ENCODE results near the gene MRGPRF. TPM values are rescaled to one million over a fixed set of nuclear protein-coding genes. Genes with fewer than 3 reads are reported as not detected.

Gene MRGPRF
- total and polyA plus RNA-seq, 2 donors (not counting 1 experiment from before 2014, with no cell fraction given): not detected

DNA sequence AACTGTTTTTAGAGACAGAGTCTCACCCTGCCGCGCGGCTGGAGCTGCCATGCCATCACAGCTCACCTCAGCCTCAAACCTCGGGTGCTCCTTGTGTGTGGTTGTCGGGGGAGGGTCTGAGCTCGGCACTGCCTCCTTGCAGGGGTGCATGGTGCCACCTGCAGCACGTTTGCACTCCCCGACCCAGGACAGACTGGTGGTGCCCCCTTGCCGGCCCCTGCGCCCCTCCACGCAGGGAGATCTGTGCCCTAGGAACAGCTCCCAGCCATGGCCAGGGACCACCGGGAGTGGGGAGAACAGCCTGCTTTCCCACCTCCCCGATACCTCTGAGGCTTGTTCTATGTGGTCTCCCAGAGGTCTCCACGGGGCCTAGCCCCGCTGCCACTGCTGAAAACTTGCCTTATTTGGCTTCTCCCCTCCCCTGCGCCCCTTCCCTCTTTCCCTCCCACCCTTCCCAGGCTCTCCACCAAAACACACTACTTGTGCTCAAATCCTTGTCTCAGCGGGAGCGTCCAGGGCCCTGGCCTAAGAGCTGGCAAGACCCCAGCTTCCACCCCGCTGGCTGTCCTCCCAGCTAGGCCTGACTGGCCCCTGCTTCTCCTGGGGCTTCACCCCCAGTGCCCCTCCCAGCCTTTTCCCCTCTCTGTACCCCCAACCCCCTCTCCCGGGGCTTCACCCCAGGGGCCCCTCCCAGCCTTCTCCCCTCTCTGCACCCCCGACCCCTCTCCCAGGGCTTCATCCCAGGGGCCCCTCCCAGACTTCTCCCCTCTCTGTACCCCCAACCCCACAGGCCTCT lies 22.3 kb upstream of the MRGPRF start:
- Histone ChIP-seq H3K36me3 (replicated peaks in 1 of 2; ENCODE audit: control extremely low read depth in 1 of 2, control insufficient read depth in 1 of 2, extremely low read depth in 1 of 2, insufficient read depth in 2 of 2, low read length in 1 of 2) (no peaks in the 10 kb centered on the region), H3K27ac (ENCODE audit: low read length in 2 of 2) (no peak overlapping the region), H3K4me3 (ENCODE audit: control extremely low read depth in 1 of 5, extremely low read depth in 1 of 5, insufficient read depth in 1 of 5, low read depth in 2 of 5, low read length in 4 of 5) (no peak overlapping the region), H3K27me3 (replicated peaks in 1 of 4; ENCODE audit: control extremely low read depth in 1 of 4, control insufficient read depth in 3 of 4, insufficient read depth in 4 of 4, low read length in 3 of 4) (no peaks in the 10 kb centered on the region), H3K9ac (ENCODE audit: low read length) (no peak overlapping the region), H3K9me3 (ENCODE audit: control extremely low read depth in 1 of 3, control insufficient read depth in 2 of 3, insufficient read depth in 1 of 3, low read length in 2 of 3) (no peaks in the 10 kb centered on the region), H2AFZ (ENCODE audit: insufficient read depth, low read depth, low read length, poor library complexity, severe bottlenecking) (no peak overlapping the region), H3K4me1 (ENCODE audit: control insufficient read depth in 2 of 2, insufficient read depth in 2 of 2, low read length in 2 of 2) (no peaks in the 10 kb centered on the region), H3K79me2 (ENCODE audit: control insufficient read depth, insufficient read depth, low read length) (no peaks in the 10 kb centered on the region), H3K4me2 (replicated peaks; ENCODE audit: low read depth, low read length, poor library complexity, severe bottlenecking) (no peak overlapping the region), H4K20me1 (ENCODE audit: control insufficient read depth, insufficient read depth, low read length, poor library complexity, severe bottlenecking) (no peaks in the 10 kb centered on the region)
- DNase-seq (no peak), ATAC-seq (ENCODE audit: low read depth) (no peak)
- intact Hi-C loops (cut with micrococcal nuclease): no loop called here
- 86% methylated on average over 21 of the region's 21 CpGs for WGBS (ENCODE audit: insufficient coverage)
- POLR2A ChIA-PET: no interaction called here
- CTCF ChIA-PET: no interaction called here
- no peak for TF ChIP-seq EZH2 (IDR thresholded peaks at IDR 0.05; ENCODE audit: borderline replicate concordance, insufficient read depth, low read depth, low read length, poor library complexity, severe bottlenecking)
- TF ChIP-seq, protein P1, sequence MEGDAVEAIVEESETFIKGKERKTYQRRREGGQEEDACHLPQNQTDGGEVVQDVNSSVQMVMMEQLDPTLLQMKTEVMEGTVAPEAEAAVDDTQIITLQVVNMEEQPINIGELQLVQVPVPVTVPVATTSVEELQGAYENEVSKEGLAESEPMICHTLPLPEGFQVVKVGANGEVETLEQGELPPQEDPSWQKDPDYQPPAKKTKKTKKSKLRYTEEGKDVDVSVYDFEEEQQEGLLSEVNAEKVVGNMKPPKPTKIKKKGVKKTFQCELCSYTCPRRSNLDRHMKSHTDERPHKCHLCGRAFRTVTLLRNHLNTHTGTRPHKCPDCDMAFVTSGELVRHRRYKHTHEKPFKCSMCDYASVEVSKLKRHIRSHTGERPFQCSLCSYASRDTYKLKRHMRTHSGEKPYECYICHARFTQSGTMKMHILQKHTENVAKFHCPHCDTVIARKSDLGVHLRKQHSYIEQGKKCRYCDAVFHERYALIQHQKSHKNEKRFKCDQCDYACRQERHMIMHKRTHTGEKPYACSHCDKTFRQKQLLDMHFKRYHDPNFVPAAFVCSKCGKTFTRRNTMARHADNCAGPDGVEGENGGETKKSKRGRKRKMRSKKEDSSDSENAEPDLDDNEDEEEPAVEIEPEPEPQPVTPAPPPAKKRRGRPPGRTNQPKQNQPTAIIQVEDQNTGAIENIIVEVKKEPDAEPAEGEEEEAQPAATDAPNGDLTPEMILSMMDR (IDR thresholded peaks at IDR 0.05): no peak
- Mint-ChIP-seq H3K4me1 (no peaks in the 10 kb centered on the region), H3K9me3 (ENCODE audit: insufficient read depth) (no peaks in the 10 kb centered on the region), H3K4me3 (no peak overlapping the region), H3K27ac (no peak overlapping the region), H3K27me3 (peaks cover 13% of the 10 kb centered on the region)

- 90% methylated on average over 20 of the region's 22 CpGs for WGBS (ENCODE audit: insufficient coverage)
- intact Hi-C loops (cut with micrococcal nuclease): no loop called here
- Mint-ChIP-seq H3K27me3 (peaks cover 13% of the 10 kb centered on the region), H3K27ac (no peak overlapping the region), H3K4me1 (no peaks in the 10 kb centered on the region), H3K4me3 (no peak overlapping the region), H3K9me3 (ENCODE audit: insufficient read depth) (no peaks in the 10 kb centered on the region)
- Histone ChIP-seq H3K27me3 (replicated peaks in 1 of 4; ENCODE audit: control extremely low read depth in 1 of 4, control insufficient read depth in 3 of 4, insufficient read depth in 4 of 4, low read length in 3 of 4) (no peaks in the 10 kb centered on the region), H3K79me2 (ENCODE audit: control insufficient read depth, insufficient read depth, low read length) (no peaks in the 10 kb centered on the region), H3K36me3 (replicated peaks in 1 of 2; ENCODE audit: control extremely low read depth in 1 of 2, control insufficient read depth in 1 of 2, extremely low read depth in 1 of 2, insufficient read depth in 2 of 2, low read length in 1 of 2) (no peaks in the 10 kb centered on the region), H2AFZ (ENCODE audit: insufficient read depth, low read depth, low read length, poor library complexity, severe bottlenecking) (no peak overlapping the region), H3K4me2 (replicated peaks; ENCODE audit: low read depth, low read length, poor library complexity, severe bottlenecking) (no peak overlapping the region), H3K9ac (ENCODE audit: low read length) (no peak overlapping the region), H3K4me3 (ENCODE audit: control extremely low read depth in 1 of 5, extremely low read depth in 1 of 5, insufficient read depth in 1 of 5, low read depth in 2 of 5, low read length in 4 of 5) (no peak overlapping the region), H3K9me3 (ENCODE audit: control extremely low read depth in 1 of 3, control insufficient read depth in 2 of 3, insufficient read depth in 1 of 3, low read length in 2 of 3) (no peaks in the 10 kb centered on the region), H3K4me1 (ENCODE audit: control insufficient read depth in 2 of 2, insufficient read depth in 2 of 2, low read length in 2 of 2) (no peaks in the 10 kb centered on the region), H3K27ac (ENCODE audit: low read length in 2 of 2) (no peak overlapping the region), H4K20me1 (ENCODE audit: control insufficient read depth, insufficient read depth, low read length, poor library complexity, severe bottlenecking) (no peaks in the 10 kb centered on the region)
- POLR2A ChIA-PET: interaction anchor here (0.5 kb wide), 1 partner anchor 102 kb away, joined by 6 read pairs; no protein-coding TSS in a partner anchor
- ATAC-seq (ENCODE audit: low read depth): no peak
- no peak for DNase-seq
- TF ChIP-seq, protein P1 (IDR thresholded peaks at IDR 0.05): no peak
- no peak for TF ChIP-seq EZH2 (IDR thresholded peaks at IDR 0.05; ENCODE audit: borderline replicate concordance, insufficient read depth, low read depth, low read length, poor library complexity, severe bottlenecking)
- CTCF ChIA-PET: no interaction called here
Measured at GRCh38 chr11:69034123-69034867, 21.2 kb upstream of the MRGPRF start.

All from B cell (primary cell).